Measurements from ENCODE around the gene MYO16. TPM values are rescaled to one million over a fixed set of nuclear protein-coding genes. Genes with fewer than 3 reads are reported as not detected.

Gene MYO16
- total RNA-seq, 4 donors from 2014 or later, result under 0.01 to 0.21 TPM; not detected in 2

GRCh38 chr13:109251956-109252355 is 622.5 kb downstream of the MYO16 start:
- Histone ChIP-seq H3K4me1 (no peaks in the 10 kb centered on the region), H3K27me3 (no peaks in the 10 kb centered on the region), H3K36me3 (no peaks in the 10 kb centered on the region), H3K27ac (no peak overlapping the region), H3K4me3 (no peak overlapping the region), H3K9me3 (peaks cover 0 to 16% (median 0%) of the 10 kb centered on the region in 4 donors)
- 31 to 38% methylated on average over 2 of the region's 2 CpGs for WGBS, 2 donors
- TF ChIP-seq POLR2A (IDR thresholded peaks at IDR 0.05), result no peak
- TF ChIP-seq CTCF (IDR thresholded peaks at IDR 0.05), result no peak
- TF ChIP-seq EP300 (IDR thresholded peaks at IDR 0.05), result no peak
- no peak for DNase-seq (ENCODE audit: low spot score in 2 of 2)

- TF ChIP-seq EP300 (IDR thresholded peaks at IDR 0.05), result no peak
- Histone ChIP-seq H3K27me3 (no peaks in the 10 kb centered on the region), H3K27ac (no peak overlapping the region), H3K36me3 (no peaks in the 10 kb centered on the region), H3K9me3 (peaks cover 0 to 8% (median 0%) of the 10 kb centered on the region in 4 donors), H3K4me1 (no peaks in the 10 kb centered on the region), H3K4me3 (no peak overlapping the region)
- 70 to 82% methylated on average over 1 of the region's 1 CpG for WGBS, 2 donors
- DNase-seq (ENCODE audit: low spot score in 2 of 2), result no peak
Observed at GRCh38 chr13:109253316-109253715, 623.9 kb downstream of the MYO16 start.

- no peaks in the 10 kb centered on the region for H3K27me3 ChIP-seq
- peaks cover 0 to 12% (median 0%) of the 10 kb centered on the region in 4 donors for H3K9me3 ChIP-seq
- no peak for TF ChIP-seq POLR2A (IDR thresholded peaks at IDR 0.05)
- no peak for TF ChIP-seq CTCF (IDR thresholded peaks at IDR 0.05)
- no peak for TF ChIP-seq EP300 (IDR thresholded peaks at IDR 0.05)
- H3K4me1 ChIP-seq, result no peaks in the 10 kb centered on the region
- no peak overlapping the region for H3K27ac ChIP-seq
- WGBS, 2 donors, result 52 to 55% methylated on average over 1 of the region's 1 CpG
- DNase-seq (ENCODE audit: low spot score in 2 of 2), result no peak
- no peak overlapping the region for H3K4me3 ChIP-seq
- no peaks in the 10 kb centered on the region for H3K36me3 ChIP-seq
Observed at GRCh38 chr13:109254274-109254673, 624.9 kb downstream of the MYO16 start.

- 78 to 79% methylated on average over 4 of the region's 4 CpGs for WGBS, 2 donors
- H3K27ac ChIP-seq, result no peak overlapping the region
- no peak for DNase-seq (ENCODE audit: low spot score in 2 of 2)
Observed at GRCh38 chr13:109255141-109255856, 625.9 kb downstream of the MYO16 start.

GRCh38 chr13:109256866-109257760 is 627.7 kb downstream of the MYO16 start:
- peak overlapping the region in 2 of 4 donors; percentile 34 to 63 for H3K27ac ChIP-seq

More at GRCh38 chr13:109255141-109255856, 625.9 kb downstream of the MYO16 start:
- H3K4me1 ChIP-seq, result no peaks in the 10 kb centered on the region
- TF ChIP-seq CTCF (IDR thresholded peaks at IDR 0.05) (no peak), EP300 (IDR thresholded peaks at IDR 0.05) (no peak), POLR2A (IDR thresholded peaks at IDR 0.05) (no peak)
- no peaks in the 10 kb centered on the region for H3K27me3 ChIP-seq
- peaks cover 0 to 12% (median 0%) of the 10 kb centered on the region in 4 donors for H3K9me3 ChIP-seq
- no peak overlapping the region for H3K4me3 ChIP-seq
- H3K36me3 ChIP-seq, result no peaks in the 10 kb centered on the region

More at GRCh38 chr13:109256866-109257760, 627.7 kb downstream of the MYO16 start:
- TF ChIP-seq CTCF (IDR thresholded peaks at IDR 0.05) (no peak), POLR2A (IDR thresholded peaks at IDR 0.05) (no peak), EP300 (IDR thresholded peaks at IDR 0.05) (peak in 1 of 2 donors; percentile 80)
- WGBS, 2 donors, result 14 to 21% methylated on average over 3 of the region's 3 CpGs
- Histone ChIP-seq H3K36me3 (no peaks in the 10 kb centered on the region), H3K4me3 (no peak overlapping the region), H3K27me3 (no peaks in the 10 kb centered on the region), H3K4me1 (no peaks in the 10 kb centered on the region), H3K9me3 (peaks cover 0 to 12% (median 0%) of the 10 kb centered on the region in 4 donors)
- DNase-seq (ENCODE audit: low spot score in 2 of 2), result no peak

Measured in tibial nerve (tissue), 4 donors.